CD4-positive, alpha-beta T cell treated with Interleukin-21 for 1 hour (primary cell): ENCODE results near the gene NOP53.
"Not testable (repeated sequence)": the region's sequence is repeated elsewhere in the genome, so short reads cannot be mapped to it uniquely, and the experiment has no call there.

ENCODE experiments used
- DNase-seq: peaks from one replicate; pipeline ENCODE4 v3.0.0-alpha.2; 2020

Gene NOP53

DNA sequence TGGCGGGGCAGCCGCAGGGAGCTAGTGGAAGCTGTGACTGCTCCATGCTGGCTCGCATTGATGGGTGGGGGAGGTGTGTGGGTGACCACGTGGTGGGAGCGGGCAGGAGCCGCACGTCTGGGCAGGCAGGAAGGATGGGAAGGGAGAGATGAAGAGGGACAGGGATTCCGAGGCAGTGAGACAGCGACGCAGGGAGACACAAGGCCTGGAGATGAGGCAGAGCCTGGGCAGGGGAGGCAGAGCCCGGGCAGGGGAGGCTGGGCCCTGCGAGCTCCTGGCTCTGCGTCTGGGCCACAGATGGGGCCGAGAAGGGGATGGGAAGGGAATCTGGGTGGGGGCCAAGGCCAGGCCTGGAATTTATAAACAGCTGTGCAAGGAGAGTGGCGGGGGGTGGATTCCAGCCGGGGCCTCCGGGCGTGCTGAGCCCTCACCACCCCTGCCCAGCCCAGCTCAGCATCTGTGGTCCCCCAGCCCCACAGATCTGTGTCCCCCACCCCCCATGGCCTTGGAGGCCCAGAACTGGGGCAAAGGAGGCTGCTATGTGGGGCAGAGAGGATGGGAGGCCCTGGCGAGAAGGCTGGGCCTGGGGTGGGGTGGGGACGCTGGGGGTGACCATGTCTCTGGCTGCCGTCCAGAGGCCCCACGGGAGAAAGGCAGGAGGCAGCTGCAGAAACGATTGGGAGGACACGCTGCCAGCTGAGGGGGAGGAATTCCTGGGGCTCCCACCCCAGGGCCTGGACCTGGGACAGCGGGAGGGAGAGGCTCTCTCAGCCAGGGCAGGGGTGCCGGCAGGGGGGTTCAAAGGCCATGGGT, 26.1 kb upstream of the NOP53 start:
- DNase-seq = no peak

DNA sequence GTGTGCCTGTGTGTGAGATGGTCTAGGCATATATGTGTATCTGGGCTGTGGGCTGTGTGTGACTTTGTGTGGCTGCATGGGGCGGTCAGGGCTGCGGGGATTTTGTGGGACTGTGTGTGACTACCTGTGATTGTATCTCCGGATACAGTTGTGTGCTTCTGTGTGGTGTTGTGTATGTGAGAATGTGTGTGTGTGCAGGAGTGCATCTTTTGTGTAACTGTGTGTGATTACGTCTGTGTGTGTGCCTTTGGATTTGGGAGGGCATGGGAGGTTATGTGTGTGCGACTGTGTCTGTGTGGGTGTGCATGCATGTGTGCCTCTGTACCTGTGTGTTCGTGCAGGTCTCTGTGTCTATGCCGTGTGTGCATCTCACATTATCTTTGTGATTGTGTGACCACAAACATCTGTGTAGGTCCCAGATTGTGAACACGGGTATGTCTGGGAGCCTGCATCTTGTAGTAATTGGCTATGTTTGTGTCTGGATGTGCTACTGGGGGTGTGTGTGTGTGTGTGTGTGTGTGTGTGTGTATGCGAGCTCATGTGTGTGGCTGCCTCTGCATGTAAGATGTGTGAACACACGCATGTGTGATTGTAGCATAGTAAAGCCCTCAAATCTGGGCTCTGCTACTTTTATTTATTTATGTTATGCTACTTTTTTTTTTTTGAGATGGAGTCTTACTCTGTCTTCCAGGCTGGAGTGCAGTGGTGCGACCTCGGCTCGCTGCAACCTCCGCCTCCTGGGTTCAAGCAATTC, 24.5 kb upstream of the NOP53 start:
- no peak for DNase-seq

DNA sequence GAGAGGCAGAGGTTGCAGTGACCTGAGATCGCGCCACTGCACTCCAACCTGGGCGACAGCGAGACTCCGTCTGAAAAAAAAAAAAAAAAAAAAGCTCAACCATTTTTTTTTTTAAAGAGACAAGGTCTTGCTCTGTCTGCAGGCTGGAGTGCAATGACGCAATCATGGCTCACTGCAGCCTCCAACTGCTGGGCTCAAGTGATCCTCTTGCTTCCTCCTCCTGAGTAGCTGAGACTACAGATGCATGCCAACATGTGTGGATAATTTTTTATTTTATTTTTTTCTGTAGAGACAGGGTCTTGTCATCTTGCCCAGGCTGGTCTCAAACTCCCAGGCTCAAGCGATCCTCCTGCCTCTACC, 21.8 kb upstream of the NOP53 start:
- no peak for DNase-seq

DNA sequence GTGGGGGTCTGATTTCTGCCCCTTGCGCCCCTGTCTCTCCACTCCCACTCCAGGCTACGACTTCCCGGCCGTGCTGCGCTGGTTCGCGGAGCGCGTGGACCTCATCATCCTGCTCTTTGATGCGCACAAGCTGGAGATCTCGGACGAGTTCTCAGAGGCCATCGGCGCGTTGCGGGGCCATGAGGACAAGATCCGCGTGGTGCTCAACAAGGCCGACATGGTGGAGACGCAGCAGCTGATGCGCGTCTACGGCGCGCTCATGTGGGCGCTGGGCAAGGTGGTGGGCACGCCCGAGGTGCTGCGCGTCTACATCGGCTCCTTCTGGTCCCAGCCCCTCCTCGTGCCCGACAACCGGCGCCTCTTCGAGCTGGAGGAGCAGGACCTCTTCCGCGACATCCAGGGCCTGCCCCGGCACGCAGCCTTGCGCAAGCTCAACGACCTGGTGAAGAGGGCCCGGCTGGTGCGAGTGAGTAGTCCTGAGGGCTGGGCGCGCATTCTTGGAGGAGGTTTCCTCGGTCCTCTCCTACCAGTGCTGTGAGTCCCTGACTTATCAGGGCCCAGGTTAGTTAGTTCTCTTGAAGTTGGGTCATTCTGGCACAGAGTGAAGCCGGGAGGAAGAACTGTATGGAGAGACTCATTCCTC, 19.5 kb upstream of the NOP53 start:
- DNase-seq = no peak

DNA sequence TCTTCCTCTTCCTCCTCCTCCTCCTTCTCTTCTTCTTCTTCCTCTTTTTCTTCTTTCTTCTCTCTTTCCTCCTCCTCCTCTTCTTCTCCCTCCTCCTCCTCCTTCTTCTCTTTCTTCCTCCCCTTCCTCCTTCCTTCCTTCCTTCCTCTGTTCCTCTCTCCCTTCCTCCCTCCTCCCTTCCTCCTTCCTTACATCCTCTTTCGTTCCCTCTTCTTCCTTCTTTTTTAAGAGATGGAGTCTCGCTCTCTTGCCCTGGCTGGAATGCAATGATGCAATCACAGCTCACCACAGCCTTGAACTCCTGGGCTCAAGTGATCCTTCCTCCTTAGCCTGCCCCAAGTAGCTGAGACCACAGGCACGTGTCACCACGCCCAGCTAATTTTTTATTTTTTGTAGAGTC, 18.9 kb upstream of the NOP53 start:
- no peak for DNase-seq

DNA sequence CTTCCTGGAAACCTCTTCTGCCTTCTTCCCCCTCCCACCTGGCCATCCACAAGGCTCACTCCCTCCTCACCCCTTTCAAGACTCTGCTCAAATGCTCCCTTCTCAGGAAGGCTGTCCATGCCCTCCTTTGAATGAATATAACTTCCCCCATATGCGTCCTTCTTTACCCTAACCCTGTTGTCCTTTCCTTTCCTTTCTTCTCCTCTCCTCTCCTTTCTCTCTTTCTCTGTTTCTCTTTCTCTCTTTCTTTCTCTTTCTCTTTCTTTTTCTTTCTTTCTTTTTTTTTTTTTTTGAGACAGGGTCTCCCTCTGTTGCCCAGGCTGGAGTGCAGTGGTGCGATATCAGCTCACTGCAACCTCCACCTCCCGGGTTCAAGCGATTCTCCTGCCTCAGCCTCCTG, 17.1 kb upstream of the NOP53 start:
- not testable (repeated sequence) for DNase-seq

DNA sequence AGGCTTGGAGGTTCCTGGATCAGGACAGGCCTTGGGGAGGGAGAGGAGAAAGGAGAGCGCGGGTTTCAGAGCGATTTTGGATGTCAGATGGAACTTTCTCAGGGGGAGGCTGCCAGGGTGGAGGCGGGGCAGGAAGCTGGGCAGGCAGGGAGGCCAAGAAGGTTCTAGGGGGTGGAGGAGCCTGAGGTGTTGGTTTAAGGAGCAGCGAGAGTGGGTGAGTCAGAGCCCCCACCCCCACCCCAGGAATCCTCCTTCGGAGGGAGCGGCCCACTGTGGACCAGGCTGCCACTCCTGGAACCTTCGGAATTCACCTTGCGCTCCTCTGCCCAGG, 15.9 kb upstream of the NOP53 start:
- no peak for DNase-seq

DNA sequence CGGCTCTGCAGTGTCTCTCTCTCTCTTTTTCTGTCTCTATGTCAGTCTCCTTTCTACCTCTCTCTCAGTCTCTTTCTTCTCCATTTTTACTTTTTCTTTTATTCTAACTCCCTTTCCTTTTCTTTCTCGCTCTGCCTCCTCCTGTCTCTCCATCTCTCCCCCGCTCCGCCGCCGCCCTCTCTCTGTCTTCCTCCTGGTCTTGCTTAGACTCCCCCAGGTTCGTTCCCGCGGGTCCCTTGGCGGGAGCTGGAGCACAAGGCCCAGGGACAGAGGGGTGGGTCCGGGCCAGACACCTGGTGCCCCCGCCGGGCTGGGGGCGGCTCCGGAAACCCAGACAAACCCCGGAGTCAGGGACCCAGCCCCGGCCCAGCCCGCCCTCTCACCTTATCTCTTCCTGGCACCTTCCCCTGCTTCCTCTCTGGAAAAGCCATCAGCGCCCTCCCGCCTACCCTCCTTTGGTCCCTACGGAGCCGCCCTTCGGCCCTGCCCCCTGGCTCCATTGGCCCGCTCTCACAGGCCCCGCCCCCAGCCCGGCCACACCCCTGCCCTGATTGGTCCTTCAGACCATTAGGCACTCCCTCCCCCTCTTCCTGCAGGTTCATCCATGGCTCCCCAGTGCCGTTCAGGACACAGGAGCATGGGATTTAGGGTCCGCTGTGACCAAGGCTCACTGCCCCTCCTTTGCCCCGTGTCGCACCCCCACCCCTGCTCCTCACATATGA, 15.4 kb upstream of the NOP53 start:
- DNase-seq = no peak

DNA sequence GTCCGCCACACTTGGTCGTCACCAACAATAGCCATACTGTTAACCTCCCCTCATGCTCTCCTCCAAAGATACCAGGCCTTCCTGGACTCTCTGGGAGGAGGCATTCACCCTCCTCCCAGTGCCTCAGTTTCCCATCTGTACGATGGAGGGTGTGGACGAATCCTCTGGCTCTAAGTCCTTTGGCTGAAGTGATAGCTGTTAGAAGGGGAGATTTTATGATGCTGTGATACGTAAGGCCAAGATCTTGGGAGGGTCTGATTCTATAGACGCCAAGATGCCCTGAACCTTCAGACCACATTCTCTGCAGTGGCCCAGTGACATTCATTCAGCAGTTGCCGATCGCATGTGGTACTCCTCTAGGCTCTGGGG, 14.8 kb upstream of the NOP53 start:
- no peak for DNase-seq

DNA sequence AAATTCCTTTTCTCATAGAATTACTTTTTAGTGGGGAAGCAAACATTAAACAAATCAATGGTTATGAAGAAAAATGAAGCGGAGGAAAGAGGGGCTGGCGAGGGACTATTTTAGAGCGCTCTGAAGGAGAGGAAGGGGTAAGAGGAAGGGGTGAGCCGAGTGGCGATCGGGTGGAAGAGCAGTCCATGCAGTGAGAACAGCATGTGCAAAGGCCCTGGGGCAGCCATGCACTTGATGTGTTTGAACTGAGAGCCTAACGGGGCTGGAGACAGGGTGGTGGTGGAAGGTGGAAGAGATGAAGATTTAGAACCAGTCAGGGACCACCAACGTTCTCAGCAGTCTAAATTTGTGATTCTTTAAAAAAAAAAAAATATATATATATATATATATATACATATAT, 14.4 kb upstream of the NOP53 start:
- no peak for DNase-seq

DNA sequence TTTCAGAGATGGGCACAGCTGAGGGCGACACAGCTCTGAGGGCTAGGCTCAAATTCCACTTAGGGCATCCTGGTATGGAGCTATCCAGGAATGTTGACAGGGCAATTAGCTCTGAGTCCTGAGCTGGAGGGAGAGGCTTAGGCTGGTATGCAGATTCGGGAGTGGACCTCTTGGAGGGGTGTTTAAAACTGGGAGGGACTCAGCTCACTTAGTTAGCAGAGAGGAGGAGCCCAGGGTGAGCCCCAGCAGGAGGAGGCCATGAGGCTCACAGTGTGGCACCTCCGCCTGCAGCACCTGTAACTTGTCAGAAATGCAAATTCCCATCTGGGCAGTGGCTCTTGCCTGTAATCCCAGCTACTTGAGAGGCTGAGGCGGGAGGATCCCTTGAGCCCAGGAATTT, 10.2 kb upstream of the NOP53 start:
- no peak for DNase-seq

DNA sequence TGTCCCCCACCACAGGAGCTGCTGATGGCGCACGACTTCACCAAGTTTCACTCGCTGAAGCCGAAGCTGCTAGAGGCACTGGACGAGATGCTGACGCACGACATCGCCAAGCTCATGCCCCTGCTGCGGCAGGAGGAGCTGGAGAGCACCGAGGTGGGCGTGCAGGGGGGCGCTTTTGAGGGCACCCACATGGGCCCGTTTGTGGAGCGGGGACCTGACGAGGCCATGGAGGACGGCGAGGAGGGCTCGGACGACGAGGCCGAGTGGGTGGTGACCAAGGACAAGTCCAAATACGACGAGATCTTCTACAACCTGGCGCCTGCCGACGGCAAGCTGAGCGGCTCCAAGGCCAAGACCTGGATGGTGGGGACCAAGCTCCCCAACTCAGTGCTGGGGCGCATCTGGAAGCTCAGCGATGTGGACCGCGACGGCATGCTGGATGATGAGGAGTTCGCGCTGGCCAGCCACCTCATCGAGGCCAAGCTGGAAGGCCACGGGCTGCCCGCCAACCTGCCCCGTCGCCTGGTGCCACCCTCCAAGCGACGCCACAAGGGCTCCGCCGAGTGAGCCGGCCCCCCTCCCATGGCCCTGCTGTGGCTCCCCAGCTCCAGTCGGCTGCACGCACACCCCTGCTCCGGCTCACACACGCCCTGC, 4.4 kb upstream of the NOP53 start:
- DNase-seq = no peak

DNA sequence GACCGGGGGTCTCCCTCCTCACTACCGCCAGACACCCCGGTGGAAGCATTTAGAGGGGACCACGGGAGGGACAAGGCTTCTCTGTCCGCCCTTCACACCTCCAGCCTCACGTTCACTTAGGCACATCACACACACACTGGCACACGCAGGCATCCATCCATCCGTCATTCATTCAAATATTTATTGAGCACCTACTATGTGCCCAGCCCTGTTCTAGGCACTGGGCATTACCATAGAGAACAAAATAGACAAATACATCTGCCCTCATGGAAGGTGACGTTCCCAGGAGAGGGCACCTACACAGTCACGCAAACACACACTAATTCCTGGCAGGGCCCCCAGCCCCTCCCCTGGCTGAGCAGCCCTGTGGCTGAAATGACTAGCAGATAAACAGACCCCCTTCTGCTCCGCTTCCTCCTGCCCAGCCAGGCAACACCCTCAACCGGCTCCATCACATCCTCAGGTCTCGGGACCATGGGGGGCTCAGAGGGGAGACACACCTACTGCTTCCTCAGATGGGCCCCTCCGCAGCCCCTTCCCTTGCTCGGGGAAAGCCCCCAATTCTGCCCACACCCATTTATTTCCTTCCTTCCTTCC, 3.7 kb upstream of the NOP53 start:
- no peak for DNase-seq

DNA sequence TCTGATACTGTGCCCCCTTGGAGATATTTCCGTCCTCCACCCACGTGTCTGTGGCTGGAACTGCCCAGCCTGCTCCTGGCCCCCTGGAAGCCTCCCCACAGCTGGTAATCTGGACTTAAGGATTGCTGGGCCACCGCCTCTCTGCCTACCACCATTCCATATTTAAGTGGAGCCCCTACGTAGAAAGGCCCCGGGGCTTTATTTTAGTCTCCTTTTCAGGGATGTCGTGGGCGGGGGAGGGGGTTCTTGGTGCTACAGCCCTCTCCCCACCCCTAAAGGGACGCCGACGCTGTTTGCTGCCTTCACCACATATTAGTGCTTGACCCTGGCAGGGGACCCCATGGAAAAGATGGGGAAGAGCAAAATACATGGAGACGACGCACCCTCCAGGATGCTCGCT, 2.7 kb upstream of the NOP53 start:
- no peak for DNase-seq

DNA sequence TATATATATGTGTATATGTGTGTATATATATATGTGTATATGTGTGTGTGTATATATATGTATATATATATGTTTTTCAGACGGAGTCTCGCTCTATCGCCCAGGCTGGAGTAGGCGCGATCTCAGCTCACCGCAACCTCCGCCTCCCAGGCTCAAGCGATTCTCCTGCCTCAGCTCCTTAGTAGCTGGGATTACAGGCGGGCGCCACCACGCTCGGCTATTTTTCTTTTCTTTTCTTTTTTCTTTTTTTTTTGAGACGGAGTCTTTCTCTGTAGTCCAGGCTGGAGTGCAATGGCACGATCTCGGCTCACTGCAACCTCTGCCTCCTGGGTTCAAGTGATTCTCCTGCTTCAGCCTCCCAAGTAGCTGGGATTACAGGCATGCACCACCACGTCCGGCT, 783 bp downstream of the NOP53 start:
- not testable (repeated sequence) for DNase-seq

DNA sequence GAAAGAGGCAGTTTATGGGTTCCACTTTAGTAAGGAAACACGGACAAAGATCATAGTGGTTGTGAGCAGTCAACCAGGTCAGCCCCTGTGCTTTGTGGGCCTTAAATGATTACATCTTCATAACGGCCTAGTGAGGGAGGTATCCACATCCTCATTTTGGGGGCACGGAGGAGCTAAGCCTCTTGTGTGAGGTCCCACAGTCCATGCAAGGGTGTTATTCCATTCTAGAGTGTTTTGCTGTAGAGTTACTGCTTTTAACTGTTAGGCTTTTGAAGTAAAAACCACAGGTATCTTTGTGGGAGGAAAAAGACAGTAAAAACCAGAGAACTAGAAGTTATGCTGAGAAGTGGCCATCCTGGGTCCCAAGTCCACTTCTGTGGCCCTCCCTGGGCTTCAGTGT, 4.0 kb downstream of the NOP53 start:
- DNase-seq = no peak

DNA sequence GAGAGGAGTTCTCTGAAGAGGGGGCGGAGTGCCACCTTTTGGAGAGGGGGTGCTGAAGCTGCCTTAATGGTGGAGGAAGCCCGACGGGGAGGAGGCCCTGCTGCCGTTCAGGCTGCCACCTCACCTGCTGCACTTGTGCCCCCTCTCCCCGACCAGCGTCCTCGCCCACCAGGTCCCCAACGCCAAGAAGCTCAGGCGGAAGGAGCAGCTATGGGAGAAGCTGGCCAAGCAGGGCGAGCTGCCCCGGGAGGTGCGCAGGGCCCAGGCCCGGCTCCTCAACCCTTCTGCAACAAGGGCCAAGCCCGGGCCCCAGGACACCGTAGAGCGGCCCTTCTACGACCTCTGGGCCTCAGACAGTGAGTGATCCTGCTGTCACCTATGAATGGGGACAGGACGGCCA, 5.4 kb downstream of the NOP53 start:
- no peak for DNase-seq

DNA sequence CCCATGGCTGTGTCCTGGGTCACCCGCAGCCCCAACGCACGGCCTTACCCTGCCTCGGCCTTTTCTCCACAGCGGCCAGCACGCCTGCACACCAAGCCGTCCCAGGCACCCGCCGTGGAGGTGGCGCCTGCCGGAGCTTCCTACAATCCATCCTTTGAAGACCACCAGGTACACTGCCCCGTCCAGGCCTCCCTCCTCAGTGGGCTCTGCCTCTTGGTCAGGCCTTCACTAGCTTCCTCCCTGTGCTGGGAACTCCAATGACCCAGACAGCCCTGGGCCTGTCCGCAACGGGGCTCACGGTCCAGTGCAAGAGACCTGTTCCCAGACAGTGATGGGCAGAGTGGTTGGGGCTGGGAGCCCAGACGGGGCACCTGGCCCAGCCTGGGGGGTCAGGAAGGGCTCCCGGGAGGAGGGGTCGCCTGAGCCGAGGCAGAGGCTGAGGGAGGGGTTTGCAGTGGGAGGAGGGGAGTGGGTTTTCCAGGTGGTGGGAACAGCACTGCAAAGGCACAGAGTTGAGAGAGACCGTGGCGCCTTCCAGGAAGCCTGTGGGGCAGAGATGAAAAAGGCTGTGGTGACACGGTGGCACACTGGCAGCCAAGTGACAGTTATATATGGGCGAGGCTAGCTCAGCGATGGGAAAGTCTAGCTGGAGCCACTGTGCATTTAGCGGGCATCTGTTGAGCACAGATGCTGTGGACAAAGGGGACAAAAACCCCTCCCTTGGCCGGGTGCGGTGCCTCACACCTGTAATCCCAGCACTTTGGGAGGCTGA, 7.3 kb downstream of the NOP53 start:
- no peak for DNase-seq

DNA sequence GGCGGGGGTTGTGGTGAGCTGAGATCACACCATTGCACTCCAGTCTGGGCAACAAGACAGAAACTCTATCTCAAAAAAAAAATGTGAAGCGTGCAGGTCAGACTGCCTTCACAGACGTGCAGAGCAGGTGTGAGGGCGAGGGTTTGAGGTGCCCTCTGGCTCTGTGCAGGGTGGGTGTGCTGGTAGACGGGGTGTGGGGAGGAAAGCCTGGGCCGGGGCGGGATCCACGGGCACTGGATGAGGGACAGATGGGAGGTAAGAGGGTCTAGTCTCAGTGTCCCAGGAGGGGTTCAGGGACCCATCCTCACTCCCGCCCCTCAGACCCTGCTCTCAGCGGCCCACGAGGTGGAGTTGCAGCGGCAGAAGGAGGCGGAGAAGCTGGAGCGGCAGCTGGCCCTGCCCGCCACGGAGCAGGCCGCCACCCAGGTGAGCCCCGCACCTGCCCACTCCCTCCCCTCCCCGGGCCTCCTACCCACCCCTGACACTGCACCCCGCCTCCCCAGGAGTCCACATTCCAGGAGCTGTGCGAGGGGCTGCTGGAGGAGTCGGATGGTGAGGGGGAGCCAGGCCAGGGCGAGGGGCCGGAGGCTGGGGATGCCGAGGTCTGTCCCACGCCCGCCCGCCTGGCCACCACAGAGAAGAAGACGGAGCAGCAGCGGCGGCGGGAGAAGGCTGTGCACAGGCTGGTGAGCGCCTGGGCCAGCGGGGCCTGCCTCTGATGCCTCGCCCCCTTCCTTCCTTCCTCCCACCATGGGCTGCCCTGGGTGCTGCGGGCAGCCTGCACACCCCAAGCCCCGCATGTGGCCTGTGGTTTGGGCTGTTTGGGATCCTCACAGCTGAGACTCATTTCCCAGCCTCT, 9.1 kb downstream of the NOP53 start:
- no peak for DNase-seq

DNA sequence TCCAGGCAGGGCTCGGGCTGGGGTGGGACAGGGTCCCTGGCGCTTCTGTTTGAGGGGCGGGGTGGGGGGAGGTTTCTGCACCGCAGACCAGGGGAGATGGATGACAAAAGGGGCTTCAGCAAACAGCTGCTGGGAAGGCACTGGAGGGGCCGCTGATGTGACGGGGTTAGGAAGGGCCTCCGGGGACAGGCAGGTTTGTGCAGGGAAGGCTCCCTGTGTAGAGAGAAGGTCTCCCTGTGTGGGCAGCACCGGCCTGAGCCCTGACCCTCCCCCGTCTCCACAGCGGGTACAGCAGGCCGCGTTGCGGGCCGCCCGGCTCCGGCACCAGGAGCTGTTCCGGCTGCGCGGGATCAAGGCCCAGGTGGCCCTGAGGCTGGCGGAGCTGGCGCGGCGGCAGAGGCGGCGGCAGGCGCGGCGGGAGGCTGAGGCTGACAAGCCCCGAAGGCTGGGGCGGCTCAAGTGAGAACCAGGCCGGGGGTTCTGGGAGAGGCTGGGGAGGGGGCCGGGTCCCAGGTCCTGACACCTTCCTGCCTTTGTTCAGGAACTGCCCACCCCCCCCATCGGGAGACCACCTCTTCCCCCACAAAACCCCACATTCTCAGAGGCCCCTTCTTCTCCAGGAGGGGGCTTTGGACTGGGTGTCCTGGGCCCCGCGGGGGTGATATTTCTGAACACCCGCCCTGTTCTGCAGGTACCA, 9.9 kb downstream of the NOP53 start:
- no peak for DNase-seq
